ENCODE data around the gene PTK6.

The PTK6 gene

GRCh38 chr20:63497946-63498935 is 38.9 kb downstream of the PTK6 start:
- DNase-seq (ENCODE audit: insufficient read length, low spot score) (no peak), FAIRE-seq (no peak)
- TF ChIP-seq POU2F2 (IDR thresholded peaks at IDR 0.05; ENCODE audit: low read depth, low read length) (no peak), PAX5 (IDR thresholded peaks at IDR 0.05; ENCODE audit: insufficient read depth, low read length, severe bottlenecking) (no peak), TAF1 (IDR thresholded peaks at IDR 0.05; ENCODE audit: low read depth, low read length) (no peak), POLR2A (IDR thresholded peaks at IDR 0.05; ENCODE audit: low read depth, low read length) (no peak), POLR2AphosphoS5 (IDR thresholded peaks at IDR 0.05; ENCODE audit: low read depth, low read length) (no peak), SPI1 (IDR thresholded peaks at IDR 0.05; ENCODE audit: low read depth, low read length) (no peak)

DNA sequence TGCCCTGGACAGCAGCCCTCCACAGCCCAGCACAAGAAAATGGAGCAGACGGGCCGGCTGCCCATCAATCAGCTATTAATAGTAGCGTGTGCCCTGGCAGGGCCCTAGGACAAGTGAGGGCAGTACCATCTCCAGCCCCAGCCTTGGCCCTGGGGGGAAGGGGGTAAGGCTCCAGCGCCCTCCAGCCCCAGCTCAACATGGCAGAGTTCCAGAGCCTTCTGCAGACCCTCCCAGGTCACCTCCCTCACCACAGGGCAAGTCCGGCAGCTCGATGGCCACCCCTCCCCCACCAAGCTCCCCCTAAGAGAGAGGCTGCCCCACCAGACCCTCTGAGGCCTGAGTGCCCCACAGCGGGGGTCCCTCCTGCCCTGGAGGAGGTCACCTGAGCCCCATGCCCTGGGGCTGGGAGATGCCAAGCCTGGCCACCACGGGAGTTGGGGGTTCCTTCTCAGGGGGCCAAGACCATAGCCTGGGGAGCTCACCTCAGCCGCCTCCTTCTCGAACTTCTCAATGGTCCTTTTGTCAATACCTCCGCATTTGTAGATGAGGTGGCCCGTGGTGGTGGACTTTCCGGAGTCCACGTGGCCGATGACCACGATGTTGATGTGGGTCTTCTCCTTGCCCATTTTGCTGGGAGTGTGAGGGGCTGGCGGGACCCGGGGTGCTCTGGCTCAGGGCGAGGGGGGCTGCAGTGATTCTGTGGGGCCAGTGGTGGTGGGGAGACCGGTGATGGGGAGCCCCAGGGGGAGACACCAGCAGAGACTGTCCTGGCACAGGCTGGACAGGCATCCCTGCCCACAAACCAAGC is 39.8 kb downstream of the PTK6 start:
- no peak for FAIRE-seq
- TF ChIP-seq POU2F2 (IDR thresholded peaks at IDR 0.05; ENCODE audit: low read depth, low read length) (no peak), TAF1 (IDR thresholded peaks at IDR 0.05; ENCODE audit: low read depth, low read length) (no peak), POLR2AphosphoS5 (IDR thresholded peaks at IDR 0.05; ENCODE audit: low read depth, low read length) (no peak)
- DNase-seq (ENCODE audit: insufficient read length, low spot score), result no peak

- FAIRE-seq (no peak), DNase-seq (ENCODE audit: insufficient read length, low spot score) (no peak)
- TF ChIP-seq TAF1 (IDR thresholded peaks at IDR 0.05; ENCODE audit: low read depth, low read length) (no peak), PAX5 (IDR thresholded peaks at IDR 0.05; ENCODE audit: insufficient read depth, low read length, severe bottlenecking) (no peak), SPI1 (IDR thresholded peaks at IDR 0.05; ENCODE audit: low read depth, low read length) (no peak), POLR2A (IDR thresholded peaks at IDR 0.05; ENCODE audit: low read depth, low read length) (no peak), POU2F2 (IDR thresholded peaks at IDR 0.05; ENCODE audit: low read depth, low read length) (no peak)
Observed at GRCh38 chr20:63496596-63497120, 40.5 kb downstream of the PTK6 start.

DNA sequence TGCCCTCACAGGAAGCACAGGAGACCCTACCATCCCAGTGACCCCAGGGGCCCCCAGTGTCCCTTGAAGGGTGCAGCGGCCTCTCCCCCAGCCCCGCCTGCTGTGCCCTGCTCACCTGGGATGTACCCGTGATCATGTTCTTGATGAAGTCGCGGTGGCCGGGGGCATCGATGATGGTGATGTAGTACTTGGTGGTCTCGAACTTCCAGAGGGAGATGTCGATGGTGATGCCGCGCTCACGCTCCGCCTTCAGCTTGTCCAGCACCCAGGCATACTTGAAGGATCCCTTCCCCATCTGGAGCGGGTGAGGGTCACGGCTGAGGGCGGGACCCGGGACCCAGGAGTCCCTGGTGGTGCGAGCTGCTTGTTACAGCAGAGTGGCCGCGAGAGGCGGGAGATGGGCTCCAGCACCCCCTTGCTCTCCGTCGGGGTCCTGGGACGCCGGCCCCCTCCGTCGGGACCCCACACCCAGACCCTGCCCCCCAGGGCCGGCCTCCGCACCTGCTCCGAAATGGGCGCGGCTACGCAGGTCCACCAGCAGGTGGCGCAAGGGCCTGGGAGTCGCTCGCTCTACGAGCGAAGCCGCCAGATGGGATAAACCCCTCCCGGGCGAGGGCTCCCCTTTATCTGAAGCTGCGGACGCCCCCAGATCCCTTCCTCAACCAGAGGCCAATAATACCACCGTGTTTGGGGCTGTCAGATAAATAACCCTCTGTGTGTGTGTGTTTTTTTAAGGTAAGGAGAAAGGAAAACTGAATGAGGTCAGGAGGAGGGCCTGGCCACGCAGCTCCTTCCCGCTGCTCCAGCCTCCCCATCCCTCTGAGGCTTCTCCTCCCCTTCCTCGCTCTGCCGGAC is 41.2 kb downstream of the PTK6 start:
- peak; percentile 84 for FAIRE-seq
- no peak for TF ChIP-seq POU2F2 (IDR thresholded peaks at IDR 0.05; ENCODE audit: low read depth, low read length)
- TF ChIP-seq POLR2A (IDR thresholded peaks at IDR 0.05; ENCODE audit: low read depth, low read length), result no peak
- TF ChIP-seq POLR2AphosphoS5 (IDR thresholded peaks at IDR 0.05; ENCODE audit: low read depth, low read length), result no peak
- TF ChIP-seq SPI1 (IDR thresholded peaks at IDR 0.05; ENCODE audit: low read depth, low read length), result no peak
- no peak for TF ChIP-seq PAX5 (IDR thresholded peaks at IDR 0.05; ENCODE audit: insufficient read depth, low read length, severe bottlenecking)
- no peak for TF ChIP-seq TAF1 (IDR thresholded peaks at IDR 0.05; ENCODE audit: low read depth, low read length)
- DNase-seq (ENCODE audit: insufficient read length, low spot score), result peak; percentile 95

DNA sequence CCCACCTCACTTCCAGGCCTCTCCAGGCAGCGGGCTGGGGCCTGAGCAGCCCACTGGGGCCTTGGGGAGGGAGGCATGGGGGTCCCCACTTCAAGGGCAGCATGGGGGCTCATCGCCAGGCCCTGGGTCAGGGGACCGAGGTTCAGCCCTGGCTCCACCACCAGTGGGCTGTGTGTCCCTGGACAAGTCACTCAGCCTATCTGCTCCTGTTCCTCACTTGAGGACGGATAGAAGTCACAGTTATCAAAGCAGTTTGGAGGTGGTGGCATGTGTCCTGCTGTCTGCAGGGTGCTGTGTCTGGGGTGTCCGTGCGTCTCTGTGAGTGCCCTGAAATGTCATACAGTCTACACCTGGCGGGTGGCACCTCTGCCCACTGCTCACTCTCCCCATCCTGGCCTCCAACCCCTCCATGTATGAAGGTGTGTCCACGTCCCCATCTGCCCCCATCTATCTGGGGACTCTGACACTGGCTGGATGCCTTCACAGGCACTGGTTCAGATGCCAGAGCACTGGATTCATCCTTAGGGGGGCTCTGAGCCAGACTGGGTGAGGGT is 41.9 kb downstream of the PTK6 start:
- DNase-seq (ENCODE audit: insufficient read length, low spot score) (no peak), FAIRE-seq (no peak)
- TF ChIP-seq TAF1 (IDR thresholded peaks at IDR 0.05; ENCODE audit: low read depth, low read length) (no peak), POU2F2 (IDR thresholded peaks at IDR 0.05; ENCODE audit: low read depth, low read length) (no peak), SPI1 (IDR thresholded peaks at IDR 0.05; ENCODE audit: low read depth, low read length) (no peak), POLR2A (IDR thresholded peaks at IDR 0.05; ENCODE audit: low read depth, low read length) (no peak), PAX5 (IDR thresholded peaks at IDR 0.05; ENCODE audit: insufficient read depth, low read length, severe bottlenecking) (no peak), POLR2AphosphoS5 (IDR thresholded peaks at IDR 0.05; ENCODE audit: low read depth, low read length) (no peak)

GRCh38 chr20:63494420-63495166 is 42.6 kb downstream of the PTK6 start:
- no peak for FAIRE-seq
- DNase-seq (ENCODE audit: insufficient read length, low spot score), result no peak
- TF ChIP-seq POLR2A (IDR thresholded peaks at IDR 0.05; ENCODE audit: low read depth, low read length) (no peak), POU2F2 (IDR thresholded peaks at IDR 0.05; ENCODE audit: low read depth, low read length) (no peak)

DNA sequence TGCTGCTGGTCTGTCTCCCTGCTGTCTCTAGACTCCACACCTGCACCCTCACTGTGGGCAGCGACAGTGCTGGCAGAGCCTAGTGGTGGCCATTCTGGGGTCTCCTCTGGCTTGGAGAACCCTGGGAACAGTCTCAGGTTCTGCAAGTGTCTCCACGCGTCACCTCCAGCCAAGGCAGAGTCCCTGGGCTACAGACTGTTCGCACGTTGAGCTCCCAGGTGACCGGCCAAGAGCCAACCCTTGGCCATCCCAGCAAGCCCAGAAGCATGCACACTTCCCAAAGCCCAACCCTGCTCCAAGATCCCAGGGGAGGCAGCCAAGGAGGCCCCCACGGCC is 43.1 kb downstream of the PTK6 start:
- TF ChIP-seq TAF1 (IDR thresholded peaks at IDR 0.05; ENCODE audit: low read depth, low read length) (no peak), POU2F2 (IDR thresholded peaks at IDR 0.05; ENCODE audit: low read depth, low read length) (no peak), POLR2A (IDR thresholded peaks at IDR 0.05; ENCODE audit: low read depth, low read length) (no peak), POLR2AphosphoS5 (IDR thresholded peaks at IDR 0.05; ENCODE audit: low read depth, low read length) (no peak), PAX5 (IDR thresholded peaks at IDR 0.05; ENCODE audit: insufficient read depth, low read length, severe bottlenecking) (no peak), SPI1 (IDR thresholded peaks at IDR 0.05; ENCODE audit: low read depth, low read length) (no peak)
- DNase-seq (ENCODE audit: insufficient read length, low spot score) (no peak), FAIRE-seq (no peak)

GRCh38 chr20:63493563-63494020 is 43.6 kb downstream of the PTK6 start:
- FAIRE-seq, result no peak
- no peak for DNase-seq (ENCODE audit: insufficient read length, low spot score)
- TF ChIP-seq POLR2AphosphoS5 (IDR thresholded peaks at IDR 0.05; ENCODE audit: low read depth, low read length) (no peak), POLR2A (IDR thresholded peaks at IDR 0.05; ENCODE audit: low read depth, low read length) (no peak), TAF1 (IDR thresholded peaks at IDR 0.05; ENCODE audit: low read depth, low read length) (no peak), POU2F2 (IDR thresholded peaks at IDR 0.05; ENCODE audit: low read depth, low read length) (no peak), SPI1 (IDR thresholded peaks at IDR 0.05; ENCODE audit: low read depth, low read length) (no peak), PAX5 (IDR thresholded peaks at IDR 0.05; ENCODE audit: insufficient read depth, low read length, severe bottlenecking) (no peak)
